Measurements from ENCODE around the gene INF2.
"Not testable (repeated sequence)": the region's sequence is repeated elsewhere in the genome, so short reads cannot be mapped to it uniquely, and the experiment has no call there.

The INF2 gene

GRCh38 chr14:104669697-104670096 lies 19.7 kb upstream of the INF2 start:
- ChIA-PET CTCF (interaction anchor here (1.0 kb wide), 1 partner anchor 53 kb away, joined by 3 read pairs; no protein-coding TSS in a partner anchor), POLR2A (no interaction called here)
- TF ChIP-seq HDGF (IDR thresholded peaks at IDR 0.05; ENCODE audit: borderline replicate concordance) (no peak), TARDBP (IDR thresholded peaks at IDR 0.05) (no peak), BHLHE40 (IDR thresholded peaks at IDR 0.05; ENCODE audit: borderline replicate concordance) (no peak), LEF1 (IDR thresholded peaks at IDR 0.05; ENCODE audit: borderline replicate concordance) (no peak), SUZ12 (IDR thresholded peaks at IDR 0.05) (no peak), FOXM1 (IDR thresholded peaks at IDR 0.05; ENCODE audit: borderline replicate concordance) (no peak), FOXA1 (IDR thresholded peaks at IDR 0.05) (no peak), ARNT (IDR thresholded peaks at IDR 0.05) (no peak), FOXK2 (IDR thresholded peaks at IDR 0.05) (no peak), SP1 (IDR thresholded peaks at IDR 0.05) (no peak), CTBP1 (IDR thresholded peaks at IDR 0.05; ENCODE audit: borderline replicate concordance) (no peak), NFRKB (IDR thresholded peaks at IDR 0.05) (no peak), PKNOX1 (IDR thresholded peaks at IDR 0.05) (no peak), ELF4 (IDR thresholded peaks at IDR 0.05) (no peak), ZNF384 (IDR thresholded peaks at IDR 0.05) (no peak), L3MBTL2 (conservative IDR thresholded peaks at IDR 0.05) (no peak)
- DNase-seq (ENCODE audit: extremely low spot score), result no peak

- POLR2A ChIA-PET; DNase-seq (ENCODE audit: extremely low spot score); CTCF ChIA-PET: not testable (repeated sequence)
Measured at GRCh38 chr14:104671330-104671977, 18.0 kb upstream of the INF2 start.

- CTCF ChIA-PET; POLR2A ChIA-PET; DNase-seq (ENCODE audit: extremely low spot score): not testable (repeated sequence)
Measured at GRCh38 chr14:104672119-104672518, 17.3 kb upstream of the INF2 start.

GRCh38 chr14:104673481-104673880 lies 15.9 kb upstream of the INF2 start:
- TF ChIP-seq SUZ12 (IDR thresholded peaks at IDR 0.05), result no peak
- TF ChIP-seq ELF4 (IDR thresholded peaks at IDR 0.05), result no peak
- no peak for TF ChIP-seq PKNOX1 (IDR thresholded peaks at IDR 0.05)
- no peak for TF ChIP-seq FOXM1 (IDR thresholded peaks at IDR 0.05; ENCODE audit: borderline replicate concordance)
- no peak for TF ChIP-seq SP1 (IDR thresholded peaks at IDR 0.05)
- no peak for TF ChIP-seq ARNT (IDR thresholded peaks at IDR 0.05)
- no peak for DNase-seq (ENCODE audit: extremely low spot score)
- ChIA-PET CTCF (no interaction called here), POLR2A (no interaction called here)

GRCh38 chr14:104675447-104675846 lies 14.0 kb upstream of the INF2 start:
- POLR2A ChIA-PET, result interaction anchor here (1.0 kb wide), 1 partner anchor 10 kb away, joined by 3 read pairs; no protein-coding TSS in a partner anchor
- DNase-seq (ENCODE audit: extremely low spot score), result no peak
- CTCF ChIA-PET, result interaction anchor here (0.6 kb wide), 1 partner anchor 9 kb away, joined by 3 read pairs; no protein-coding TSS in a partner anchor
- TF ChIP-seq FOXA1 (IDR thresholded peaks at IDR 0.05) (no peak), ELF4 (IDR thresholded peaks at IDR 0.05) (no peak), FOXM1 (IDR thresholded peaks at IDR 0.05; ENCODE audit: borderline replicate concordance) (no peak), ZNF384 (IDR thresholded peaks at IDR 0.05) (no peak), L3MBTL2 (conservative IDR thresholded peaks at IDR 0.05) (no peak), ARNT (IDR thresholded peaks at IDR 0.05) (no peak)

- POLR2A ChIA-PET, result interaction anchor here (1.0 to 2.4 kb wide), 3 partner anchors 10 to 33 kb away, joined by 3 to 21 read pairs (median 3); no protein-coding TSS in a partner anchor
- TF ChIP-seq ARNT (IDR thresholded peaks at IDR 0.05) (no peak), PKNOX1 (IDR thresholded peaks at IDR 0.05) (no peak), SUZ12 (IDR thresholded peaks at IDR 0.05) (no peak), TARDBP (IDR thresholded peaks at IDR 0.05) (no peak), L3MBTL2 (conservative IDR thresholded peaks at IDR 0.05) (no peak), ELF4 (IDR thresholded peaks at IDR 0.05) (no peak), NFRKB (IDR thresholded peaks at IDR 0.05) (no peak), FOXA1 (IDR thresholded peaks at IDR 0.05) (no peak), HDGF (IDR thresholded peaks at IDR 0.05; ENCODE audit: borderline replicate concordance) (no peak), LEF1 (IDR thresholded peaks at IDR 0.05; ENCODE audit: borderline replicate concordance) (no peak), FOXM1 (IDR thresholded peaks at IDR 0.05; ENCODE audit: borderline replicate concordance) (no peak), FOXK2 (IDR thresholded peaks at IDR 0.05) (no peak), SP1 (IDR thresholded peaks at IDR 0.05) (no peak), CTBP1 (IDR thresholded peaks at IDR 0.05; ENCODE audit: borderline replicate concordance) (no peak), ZNF384 (IDR thresholded peaks at IDR 0.05) (no peak), BHLHE40 (IDR thresholded peaks at IDR 0.05; ENCODE audit: borderline replicate concordance) (no peak)
- CTCF ChIA-PET, result no interaction called here
- DNase-seq (ENCODE audit: extremely low spot score), result no peak
Measured at GRCh38 chr14:104676130-104676693, 13.2 kb upstream of the INF2 start.

Data from HEK293T (cell line).